ES-I3 (cell line): ENCODE measurements around the gene ISCU.
"Not testable (repeated sequence)": the region's sequence is repeated elsewhere in the genome, so short reads cannot be mapped to it uniquely, and the experiment has no call there.

Experiments used
- H3K36me3 ChIP-seq: 2 replicates; pipeline ENCODE4 v1.6.1; 2013; ENCODE audit warnings: mild to moderate bottlenecking, low read length, control low read depth, moderate library complexity; ENCODE audit not compliant: insufficient read depth
- H3K4me1 ChIP-seq: 2 replicates; pipeline ENCODE4 v1.6.1; 2013; ENCODE audit warnings: mild to moderate bottlenecking, control low read depth, low read length; ENCODE audit not compliant: insufficient read depth
- H3K9ac ChIP-seq: 2 replicates; pipeline ENCODE4 v1.6.1; 2013; ENCODE audit warnings: low read depth, mild to moderate bottlenecking, low read length, moderate library complexity
- H3K9me3 ChIP-seq: 2 replicates; pipeline ENCODE4 v1.6.1; 2013; ENCODE audit warnings: mild to moderate bottlenecking, low read length, moderate library complexity; ENCODE audit not compliant: control insufficient read depth, insufficient read depth

The ISCU gene

GRCh38 chr12:108527166-108527496, 35.3 kb upstream of the ISCU start:
- no peak overlapping the region for H3K9ac ChIP-seq
- peaks cover 70% of the 10 kb centered on the region for H3K36me3 ChIP-seq

GRCh38 chr12:108530161-108530560, 32.2 kb upstream of the ISCU start:
- H3K9ac ChIP-seq, result no peak overlapping the region
- no peaks in the 10 kb centered on the region for H3K9me3 ChIP-seq
- H3K36me3 ChIP-seq, result peaks cover 55% of the 10 kb centered on the region
- H3K4me1 ChIP-seq, result no peaks in the 10 kb centered on the region

More at GRCh38 chr12:108527166-108527496, 35.3 kb upstream of the ISCU start:
- Histone ChIP-seq H3K4me1 (no peaks in the 10 kb centered on the region), H3K9me3 (no peaks in the 10 kb centered on the region)

- Histone ChIP-seq H3K4me1 (no peaks in the 10 kb centered on the region), H3K9ac (no peak overlapping the region), H3K9me3 (no peaks in the 10 kb centered on the region), H3K36me3 (peaks cover 55% of the 10 kb centered on the region)
Observed at GRCh38 chr12:108531929-108532848, 30.2 kb upstream of the ISCU start.

- H3K9ac ChIP-seq, result no peak overlapping the region
- H3K4me1 ChIP-seq, result no peaks in the 10 kb centered on the region
- H3K36me3 ChIP-seq, result peaks cover 28% of the 10 kb centered on the region
- no peaks in the 10 kb centered on the region for H3K9me3 ChIP-seq
Observed at GRCh38 chr12:108538146-108538545, 24.2 kb upstream of the ISCU start.

- Histone ChIP-seq H3K9me3 (no peaks in the 10 kb centered on the region), H3K36me3 (peaks cover 30% of the 10 kb centered on the region), H3K9ac (no peak overlapping the region), H3K4me1 (no peaks in the 10 kb centered on the region)
Observed at GRCh38 chr12:108538616-108539195, 23.7 kb upstream of the ISCU start.

GRCh38 chr12:108542320-108542719, 20.1 kb upstream of the ISCU start:
- Histone ChIP-seq H3K9me3 (no peaks in the 10 kb centered on the region), H3K9ac (no peak overlapping the region), H3K36me3 (peaks cover 31% of the 10 kb centered on the region), H3K4me1 (no peaks in the 10 kb centered on the region)

GRCh38 chr12:108543652-108544051, 18.7 kb upstream of the ISCU start:
- Histone ChIP-seq H3K9me3 (no peaks in the 10 kb centered on the region), H3K9ac (no peak overlapping the region), H3K4me1 (no peaks in the 10 kb centered on the region), H3K36me3 (peaks cover 33% of the 10 kb centered on the region)

- H3K4me1 ChIP-seq, result no peaks in the 10 kb centered on the region
- H3K9ac ChIP-seq, result no peak overlapping the region
- H3K36me3 ChIP-seq, result peaks cover 29% of the 10 kb centered on the region
- no peaks in the 10 kb centered on the region for H3K9me3 ChIP-seq
Observed at GRCh38 chr12:108547686-108548085, 14.7 kb upstream of the ISCU start.

GRCh38 chr12:108548954-108549521, 13.4 kb upstream of the ISCU start:
- no peaks in the 10 kb centered on the region for H3K9me3 ChIP-seq
- H3K4me1 ChIP-seq, result no peaks in the 10 kb centered on the region
- H3K9ac ChIP-seq, result no peak overlapping the region
- peaks cover 22% of the 10 kb centered on the region for H3K36me3 ChIP-seq

- Histone ChIP-seq H3K36me3 (peaks cover 13% of the 10 kb centered on the region), H3K9ac (no peak overlapping the region), H3K4me1 (no peaks in the 10 kb centered on the region), H3K9me3 (no peaks in the 10 kb centered on the region)
Observed at GRCh38 chr12:108551535-108551934, 10.9 kb upstream of the ISCU start.

- Histone ChIP-seq H3K9me3 (no peaks in the 10 kb centered on the region), H3K9ac (no peak overlapping the region), H3K4me1 (no peaks in the 10 kb centered on the region), H3K36me3 (no peaks in the 10 kb centered on the region; the same call in 1 of the 2 replicates)
Observed at GRCh38 chr12:108553799-108554198, 8.6 kb upstream of the ISCU start.

- H3K36me3 ChIP-seq, H3K9ac ChIP-seq, H3K9me3 ChIP-seq, H3K4me1 ChIP-seq: not testable (repeated sequence)
Observed at GRCh38 chr12:108555383-108555782, 7.0 kb upstream of the ISCU start.

- Histone ChIP-seq H3K9ac (no peak overlapping the region), H3K9me3 (no peaks in the 10 kb centered on the region), H3K36me3 (peaks cover 2% of the 10 kb centered on the region), H3K4me1 (0 out of 2 replicates have a peak, but pooled peaks cover 4% of the 10 kb centered on the region)
Observed at GRCh38 chr12:108559007-108559655, 3.3 kb upstream of the ISCU start.

GRCh38 chr12:108559748-108560147, 2.6 kb upstream of the ISCU start:
- H3K9me3 ChIP-seq, result no peaks in the 10 kb centered on the region
- H3K36me3 ChIP-seq, result peaks cover 8% of the 10 kb centered on the region
- H3K4me1 ChIP-seq, result 0 out of 2 replicates have a peak, but pooled peaks cover 4% of the 10 kb centered on the region
- H3K9ac ChIP-seq, result peak overlapping the region; percentile 94
